ENCODE results near the gene SLC22A17. TPM values are rescaled to one million over a fixed set of nuclear protein-coding genes. Genes with fewer than 3 reads are reported as not detected.

SLC22A17 gene
- total RNA-seq, 1 experiment from 2014 or later: 42.3 TPM

DNA sequence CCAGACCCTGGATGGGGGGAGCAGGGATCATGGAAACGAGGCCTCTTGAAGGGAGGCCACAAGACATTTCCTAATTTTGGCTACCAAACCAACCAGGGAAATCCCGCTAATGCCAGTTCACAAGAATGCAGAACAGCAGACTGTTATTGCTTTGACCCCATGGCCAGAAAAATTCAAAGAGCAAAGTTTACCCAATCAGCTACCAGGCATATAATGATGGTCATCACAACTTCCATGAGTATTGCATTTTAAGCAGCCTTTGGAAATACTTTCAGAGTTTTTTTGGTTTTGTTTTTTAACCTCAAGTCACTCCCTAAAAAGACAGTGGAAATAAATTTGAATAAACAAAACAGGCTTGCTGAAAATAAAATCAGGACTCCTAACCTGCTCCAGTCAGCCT lies 19.8 kb upstream of the SLC22A17 start, which contains the start of gene IL25:
IL25 (plus strand) TSS at position 301 of the 400 bp plus-strand sequence.
- CTCF ChIA-PET: interaction anchor here (1.0 to 7.7 kb wide), 2 partner anchors 9 to 24 kb away, joined by 3 to 82 read pairs; no protein-coding TSS in a partner anchor
- H3K27me3 Mint-ChIP-seq (ENCODE audit: low read depth): peaks cover 66% of the 10 kb centered on the region
- H3K36me3 Mint-ChIP-seq: no peaks in the 10 kb centered on the region

More for the DNA sequence above, 19.8 kb upstream of the SLC22A17 start, which contains the start of gene IL25:
- no peak within 1 kb of the TSS for H3K27ac Mint-ChIP-seq
- TF ChIP-seq JAZF1 (CRISPR knock-in tag; IDR thresholded peaks at IDR 0.05) (no peak), ATF3 (CRISPR knock-in tag; conservative IDR thresholded peaks at IDR 0.05) (no peak), CBFB (CRISPR knock-in tag; IDR thresholded peaks at IDR 0.05; ENCODE audit: low read depth) (no peak), FOXP4 (CRISPR knock-in tag; IDR thresholded peaks at IDR 0.05) (no peak), ZBTB21 (CRISPR knock-in tag; IDR thresholded peaks at IDR 0.05; ENCODE audit: borderline replicate concordance) (no peak), ATF1 (CRISPR knock-in tag; IDR thresholded peaks at IDR 0.05) (no peak), GABPB1 (CRISPR knock-in tag; IDR thresholded peaks at IDR 0.05) (no peak), ZNF425 (CRISPR knock-in tag; conservative IDR thresholded peaks at IDR 0.05) (no peak), SMAD3 (CRISPR knock-in tag; IDR thresholded peaks at IDR 0.05; ENCODE audit: borderline replicate concordance) (no peak), IRF1 (CRISPR knock-in tag; IDR thresholded peaks at IDR 0.05) (no peak)
- TF ChIP-seq, protein P1, sequence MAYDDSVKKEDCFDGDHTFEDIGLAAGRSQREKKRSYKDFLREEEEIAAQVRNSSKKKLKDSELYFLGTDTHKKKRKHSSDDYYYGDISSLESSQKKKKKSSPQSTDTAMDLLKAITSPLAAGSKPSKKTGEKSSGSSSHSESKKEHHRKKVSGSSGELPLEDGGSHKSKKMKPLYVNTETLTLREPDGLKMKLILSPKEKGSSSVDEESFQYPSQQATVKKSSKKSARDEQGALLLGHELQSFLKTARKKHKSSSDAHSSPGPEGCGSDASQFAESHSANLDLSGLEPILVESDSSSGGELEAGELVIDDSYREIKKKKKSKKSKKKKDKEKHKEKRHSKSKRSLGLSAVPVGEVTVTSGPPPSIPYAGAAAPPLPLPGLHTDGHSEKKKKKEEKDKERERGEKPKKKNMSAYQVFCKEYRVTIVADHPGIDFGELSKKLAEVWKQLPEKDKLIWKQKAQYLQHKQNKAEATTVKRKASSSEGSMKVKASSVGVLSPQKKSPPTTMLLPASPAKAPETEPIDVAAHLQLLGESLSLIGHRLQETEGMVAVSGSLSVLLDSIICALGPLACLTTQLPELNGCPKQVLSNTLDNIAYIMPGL (CRISPR knock-in tag; IDR thresholded peaks at IDR 0.05): no peak
- TF ChIP-seq, protein P2, sequence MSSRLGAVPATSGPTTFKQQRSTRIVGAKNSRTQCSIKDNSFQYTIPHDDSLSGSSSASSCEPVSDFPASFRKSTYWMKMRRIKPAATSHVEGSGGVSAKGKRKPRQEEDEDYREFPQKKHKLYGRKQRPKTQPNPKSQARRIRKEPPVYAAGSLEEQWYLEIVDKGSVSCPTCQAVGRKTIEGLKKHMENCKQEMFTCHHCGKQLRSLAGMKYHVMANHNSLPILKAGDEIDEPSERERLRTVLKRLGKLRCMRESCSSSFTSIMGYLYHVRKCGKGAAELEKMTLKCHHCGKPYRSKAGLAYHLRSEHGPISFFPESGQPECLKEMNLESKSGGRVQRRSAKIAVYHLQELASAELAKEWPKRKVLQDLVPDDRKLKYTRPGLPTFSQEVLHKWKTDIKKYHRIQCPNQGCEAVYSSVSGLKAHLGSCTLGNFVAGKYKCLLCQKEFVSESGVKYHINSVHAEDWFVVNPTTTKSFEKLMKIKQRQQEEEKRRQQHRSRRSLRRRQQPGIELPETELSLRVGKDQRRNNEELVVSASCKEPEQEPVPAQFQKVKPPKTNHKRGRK (CRISPR knock-in tag; IDR thresholded peaks at IDR 0.05; ENCODE audit: borderline replicate concordance): no peak
- no peak for DNase-seq (ENCODE audit: low spot score)
- no peaks in the 10 kb centered on the region for H3K9me3 Mint-ChIP-seq
- ATAC-seq: no peak
- peaks cover 7% of the 10 kb centered on the region for H3K4me1 Mint-ChIP-seq
- no peak within 1 kb of the TSS for H3K4me3 Mint-ChIP-seq
- POLR2A ChIA-PET: interaction anchor here (0.7 kb wide), 1 partner anchor 1962 kb away, joined by 3 read pairs; no protein-coding TSS in a partner anchor
